ENCODE measurements around the gene PEMT. TPM values are rescaled to one million over a fixed set of nuclear protein-coding genes. Genes with fewer than 3 reads are reported as not detected.

PEMT gene
- total RNA-seq, 2 donors from 2014 or later = 16.9 to 23.8 TPM

DNA sequence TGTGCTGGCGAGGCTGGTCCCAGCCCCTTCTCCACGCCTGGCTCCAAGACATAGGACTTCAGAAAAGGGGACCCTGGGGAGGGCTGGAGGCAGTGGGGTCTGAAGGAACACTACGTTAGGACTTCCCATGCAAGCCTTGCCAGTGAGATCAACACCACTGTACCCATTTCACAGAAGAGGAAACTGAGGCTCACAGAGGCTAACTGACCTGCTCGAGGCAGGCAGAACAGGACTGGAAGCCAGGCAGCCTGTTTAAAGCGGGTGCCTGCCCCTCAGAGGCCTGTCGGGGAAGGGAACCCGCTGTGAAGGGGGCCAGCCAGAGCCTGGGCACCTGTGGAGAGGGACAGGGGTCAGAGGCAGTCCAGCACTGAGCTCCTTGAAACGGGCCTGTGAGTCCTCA is 32.3 kb downstream of the PEMT start:
- TF ChIP-seq, protein P1, sequence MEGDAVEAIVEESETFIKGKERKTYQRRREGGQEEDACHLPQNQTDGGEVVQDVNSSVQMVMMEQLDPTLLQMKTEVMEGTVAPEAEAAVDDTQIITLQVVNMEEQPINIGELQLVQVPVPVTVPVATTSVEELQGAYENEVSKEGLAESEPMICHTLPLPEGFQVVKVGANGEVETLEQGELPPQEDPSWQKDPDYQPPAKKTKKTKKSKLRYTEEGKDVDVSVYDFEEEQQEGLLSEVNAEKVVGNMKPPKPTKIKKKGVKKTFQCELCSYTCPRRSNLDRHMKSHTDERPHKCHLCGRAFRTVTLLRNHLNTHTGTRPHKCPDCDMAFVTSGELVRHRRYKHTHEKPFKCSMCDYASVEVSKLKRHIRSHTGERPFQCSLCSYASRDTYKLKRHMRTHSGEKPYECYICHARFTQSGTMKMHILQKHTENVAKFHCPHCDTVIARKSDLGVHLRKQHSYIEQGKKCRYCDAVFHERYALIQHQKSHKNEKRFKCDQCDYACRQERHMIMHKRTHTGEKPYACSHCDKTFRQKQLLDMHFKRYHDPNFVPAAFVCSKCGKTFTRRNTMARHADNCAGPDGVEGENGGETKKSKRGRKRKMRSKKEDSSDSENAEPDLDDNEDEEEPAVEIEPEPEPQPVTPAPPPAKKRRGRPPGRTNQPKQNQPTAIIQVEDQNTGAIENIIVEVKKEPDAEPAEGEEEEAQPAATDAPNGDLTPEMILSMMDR (IDR thresholded peaks at IDR 0.05) = no peak
- H3K27ac ChIP-seq = no peak overlapping the region
- H3K4me1 ChIP-seq = peaks cover 9% of the 10 kb centered on the region
- no peak for DNase-seq
- no peaks in the 10 kb centered on the region for H3K27me3 ChIP-seq
- no peak overlapping the region for H3K9ac ChIP-seq (ENCODE audit: low read depth in 2 of 2, low read length in 2 of 2)
- H3K9me3 ChIP-seq = no peaks in the 10 kb centered on the region
- no peak overlapping the region for H3K4me3 ChIP-seq
- intact Hi-C loops (cut with DNase I) = no loop called here
- no peaks in the 10 kb centered on the region for H3K36me3 ChIP-seq

DNA sequence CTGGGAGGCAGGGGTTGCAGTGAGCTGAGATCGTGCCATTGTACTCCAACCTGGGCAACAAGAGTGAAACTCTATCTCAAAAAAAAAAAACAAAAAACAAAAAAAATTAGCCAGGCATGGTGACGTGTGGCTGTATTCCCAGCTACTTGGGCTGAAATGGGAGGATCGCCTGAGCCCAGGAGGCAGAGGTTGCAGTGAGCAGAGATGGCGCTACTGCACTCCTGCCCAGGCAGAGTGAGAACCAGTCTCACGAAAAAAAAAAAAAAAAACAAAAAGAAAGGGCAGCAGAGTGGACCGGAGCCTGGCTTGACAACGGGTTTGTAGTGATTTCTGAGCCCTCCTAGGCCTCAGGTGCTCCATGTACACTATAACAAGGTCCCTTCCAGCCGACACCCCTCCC is 33.1 kb downstream of the PEMT start:
- H3K27ac ChIP-seq = no peak overlapping the region
- intact Hi-C loops (cut with DNase I) = no loop called here
- DNase-seq = no peak

DNA sequence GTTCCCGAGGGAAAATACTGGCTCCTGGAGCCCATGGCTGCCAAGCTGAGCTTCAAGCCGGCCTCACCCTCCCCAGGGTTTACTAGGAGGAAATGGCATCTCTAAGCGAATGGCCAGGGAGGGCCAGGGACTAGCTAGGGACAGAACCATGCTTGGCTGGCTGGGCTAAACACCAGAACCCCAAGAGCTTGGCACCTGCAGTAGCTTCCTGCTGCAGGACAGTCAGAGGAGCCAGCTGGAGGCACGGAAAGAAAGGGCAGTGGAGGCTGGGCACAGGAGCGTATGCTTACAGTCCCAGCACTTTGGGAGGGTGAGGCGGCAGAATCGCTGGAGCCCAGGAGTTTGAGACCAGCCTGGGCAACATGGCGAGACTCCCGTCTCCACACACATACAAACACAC is 33.7 kb downstream of the PEMT start:
- intact Hi-C loops (cut with DNase I) = no loop called here
- H3K4me1 ChIP-seq = no peaks in the 10 kb centered on the region
- TF ChIP-seq, protein P1 (IDR thresholded peaks at IDR 0.05) = no peak
- H3K9me3 ChIP-seq = no peaks in the 10 kb centered on the region
- H3K27ac ChIP-seq = no peak overlapping the region
- no peak overlapping the region for H3K4me3 ChIP-seq
- no peak for DNase-seq
- no peak overlapping the region for H3K9ac ChIP-seq (ENCODE audit: low read depth in 2 of 2, low read length in 2 of 2)
- no peaks in the 10 kb centered on the region for H3K27me3 ChIP-seq
- H3K36me3 ChIP-seq = no peaks in the 10 kb centered on the region

More for the DNA sequence above, 33.1 kb downstream of the PEMT start:
- no peak overlapping the region for H3K4me3 ChIP-seq
- no peaks in the 10 kb centered on the region for H3K27me3 ChIP-seq
- TF ChIP-seq, protein P1 (IDR thresholded peaks at IDR 0.05) = no peak
- no peaks in the 10 kb centered on the region for H3K9me3 ChIP-seq
- peaks cover 2% of the 10 kb centered on the region for H3K4me1 ChIP-seq
- H3K36me3 ChIP-seq = no peaks in the 10 kb centered on the region
- H3K9ac ChIP-seq (ENCODE audit: low read depth in 2 of 2, low read length in 2 of 2) = no peak overlapping the region

DNA sequence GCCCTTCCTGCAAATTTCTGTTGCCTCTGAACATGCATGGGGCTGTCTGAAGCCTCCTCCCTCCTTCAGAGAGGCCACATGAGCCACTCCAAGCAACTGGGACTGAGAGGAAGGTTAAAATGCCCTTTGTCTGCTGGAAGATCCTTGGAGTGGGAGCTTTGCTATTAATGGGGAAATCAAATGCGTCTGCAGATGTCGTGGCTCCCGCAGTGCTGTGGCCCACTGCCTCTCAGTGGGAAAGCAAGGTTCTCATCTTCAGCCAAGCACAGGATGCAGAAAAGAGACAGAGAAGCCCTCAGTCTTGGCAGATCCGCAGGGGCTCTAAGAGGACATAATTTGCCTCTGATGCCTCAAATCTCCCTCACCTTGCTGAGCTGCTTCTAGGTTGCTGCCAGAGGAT is 34.8 kb downstream of the PEMT start:
- intact Hi-C loops (cut with DNase I) = no loop called here

DNA sequence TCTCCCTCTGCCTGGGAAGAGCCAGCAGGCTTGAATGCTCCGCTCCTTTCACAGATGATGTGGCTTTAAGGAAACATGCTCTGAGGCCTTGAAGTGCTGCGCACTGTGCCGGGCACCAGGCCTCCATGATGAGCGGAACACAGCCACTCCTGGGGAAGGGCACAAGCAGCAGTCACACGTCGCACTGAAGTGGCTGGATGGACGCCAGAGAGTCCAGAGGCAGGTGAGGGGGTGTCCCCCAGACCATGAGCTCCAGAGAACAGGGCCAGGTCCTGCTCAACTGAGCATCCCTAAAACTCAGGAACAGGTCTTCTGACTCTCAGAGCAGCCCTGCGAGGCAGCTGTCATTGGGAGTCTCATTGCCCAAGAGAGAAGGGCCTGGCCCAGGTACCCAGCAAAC is 35.6 kb downstream of the PEMT start:
- Histone ChIP-seq H3K9me3 (no peaks in the 10 kb centered on the region), H3K4me3 (no peak overlapping the region), H3K27ac (no peak overlapping the region), H3K27me3 (no peaks in the 10 kb centered on the region), H3K9ac (ENCODE audit: low read depth in 2 of 2, low read length in 2 of 2) (no peak overlapping the region), H3K4me1 (no peaks in the 10 kb centered on the region), H3K36me3 (no peaks in the 10 kb centered on the region)
- intact Hi-C loops (cut with DNase I) = no loop called here
- TF ChIP-seq, protein P1 (IDR thresholded peaks at IDR 0.05) = no peak
- DNase-seq = no peak

More for the DNA sequence above, 34.8 kb downstream of the PEMT start:
- Histone ChIP-seq H3K36me3 (no peaks in the 10 kb centered on the region), H3K4me3 (no peak overlapping the region), H3K9me3 (no peaks in the 10 kb centered on the region), H3K9ac (ENCODE audit: low read depth in 2 of 2, low read length in 2 of 2) (no peak overlapping the region), H3K4me1 (no peaks in the 10 kb centered on the region), H3K27ac (no peak overlapping the region), H3K27me3 (no peaks in the 10 kb centered on the region)
- no peak for DNase-seq
- TF ChIP-seq, protein P1 (IDR thresholded peaks at IDR 0.05) = no peak

DNA sequence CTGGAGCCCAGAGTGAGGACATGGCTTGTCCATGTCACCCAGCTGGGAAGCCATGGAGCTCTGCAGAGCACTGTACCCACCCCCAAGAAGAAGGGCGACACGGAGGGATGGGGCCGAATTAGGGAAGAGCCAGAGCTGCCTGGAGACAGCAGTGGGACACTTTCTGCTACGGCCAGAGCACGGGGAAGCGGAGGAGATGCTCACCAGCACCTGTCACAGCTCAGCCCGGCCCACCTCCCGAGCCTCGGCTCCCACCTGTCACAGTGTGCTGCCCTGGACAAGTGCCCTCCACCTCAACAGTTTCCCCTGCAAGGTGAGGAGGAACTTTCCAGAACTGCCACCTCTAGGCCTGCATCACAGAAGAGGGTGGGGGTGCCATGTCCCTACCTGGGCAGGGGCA is 36.4 kb downstream of the PEMT start:
- intact Hi-C loops (cut with DNase I) = no loop called here
- no peak overlapping the region for H3K9ac ChIP-seq (ENCODE audit: low read depth in 2 of 2, low read length in 2 of 2)

More for the DNA sequence above, 36.4 kb downstream of the PEMT start:
- Histone ChIP-seq H3K27me3 (no peaks in the 10 kb centered on the region), H3K9me3 (no peaks in the 10 kb centered on the region), H3K4me3 (no peak overlapping the region), H3K27ac (no peak overlapping the region), H3K36me3 (no peaks in the 10 kb centered on the region), H3K4me1 (no peaks in the 10 kb centered on the region)
- no peak for DNase-seq
- TF ChIP-seq, protein P1 (IDR thresholded peaks at IDR 0.05) = no peak
